Endothelial cell of umbilical vein (primary cell): ENCODE results near the gene WRNIP1.

Source experiments
- CTCF ChIP-seq, 2 donors: IDR thresholded peaks; 1 replicate in 1 of 2; 2 replicates in 1 of 2; pipeline ENCODE4 v1.5.1; 2011; ENCODE audit warnings: low read length in 2 of 2, mild to moderate bottlenecking in 2 of 2, moderate library complexity in 2 of 2, control low read depth in 1 of 2, inconsistent platforms in 1 of 2, low read depth in 1 of 2; ENCODE audit not compliant: insufficient read depth in 1 of 2; ENCODE audit errors: extremely low read depth in 1 of 2
- EZH2 ChIP-seq: IDR thresholded peaks from 2 replicates; pipeline ENCODE4 v1.6.1; 2012; ENCODE audit warnings: borderline replicate concordance, low read depth, mild to moderate bottlenecking, moderate library complexity, low read length, inconsistent platforms; ENCODE audit not compliant: severe bottlenecking
- FOS ChIP-seq: IDR thresholded peaks from 2 replicates; pipeline ENCODE4 v1.6.1; 2011; ENCODE audit warnings: mild to moderate bottlenecking, low read length, moderate library complexity, borderline replicate concordance; ENCODE audit not compliant: insufficient read depth
- GATA2 ChIP-seq: IDR thresholded peaks from 2 replicates; pipeline ENCODE4 v1.7.0; 2011; ENCODE audit warnings: low read depth, mild to moderate bottlenecking, moderate library complexity, mixed read lengths, low read length; ENCODE audit not compliant: insufficient read length, insufficient read depth
- JUN ChIP-seq: IDR thresholded peaks from 2 replicates; pipeline ENCODE4 v1.6.1; 2011; ENCODE audit warnings: borderline replicate concordance, low read depth; ENCODE audit not compliant: insufficient read length, insufficient read depth
- MYC ChIP-seq: IDR thresholded peaks from one replicate; pipeline ENCODE4 v1.6.1; 2011; ENCODE audit warnings: mild to moderate bottlenecking, low read depth, low read length
- POLR2A ChIP-seq: IDR thresholded peaks from 2 replicates; pipeline ENCODE4 v1.6.1; 2012; ENCODE audit warnings: low read depth, mild to moderate bottlenecking, control low read depth, low read length
- POLR2AphosphoS5 ChIP-seq: IDR thresholded peaks from 2 replicates; pipeline ENCODE4 v1.6.1; 2012; ENCODE audit warnings: low read depth, mild to moderate bottlenecking, control low read depth, low read length, moderate library complexity; ENCODE audit not compliant: insufficient read depth
- TF ChIP-seq, protein P1 (sequence below): IDR thresholded peaks from 2 replicates; pipeline ENCODE4 v1.6.1; 2011; ENCODE audit not compliant: insufficient read depth, insufficient read length

- TF ChIP-seq POLR2A, result no peak
- no peak for TF ChIP-seq CTCF (IDR thresholded peaks at IDR 0.05; ENCODE audit: extremely low read depth in 1 of 2, insufficient read depth in 1 of 2, low read depth in 1 of 2, low read length in 2 of 2)
- TF ChIP-seq MYC, result no peak
- no peak for TF ChIP-seq EZH2
- no peak for TF ChIP-seq POLR2AphosphoS5
- TF ChIP-seq JUN, result no peak
- no peak for TF ChIP-seq FOS
- TF ChIP-seq, protein P1, sequence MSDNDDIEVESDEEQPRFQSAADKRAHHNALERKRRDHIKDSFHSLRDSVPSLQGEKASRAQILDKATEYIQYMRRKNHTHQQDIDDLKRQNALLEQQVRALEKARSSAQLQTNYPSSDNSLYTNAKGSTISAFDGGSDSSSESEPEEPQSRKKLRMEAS, result no peak
- no peak for TF ChIP-seq GATA2
Measured at GRCh38 chr6:2834262-2834661, 69.1 kb downstream of the WRNIP1 start.
